ENCODE measurements around the gene TEX19. TPM values are rescaled to one million over a fixed set of nuclear protein-coding genes. Genes with fewer than 3 reads are reported as not detected.

Gene TEX19
- total and polyA plus RNA-seq, 2 of the 8 experiments (the other 6 are each of a cell fraction or from before 2014, with no cell fraction given): 0.54 to 0.80 TPM

GRCh38 chr17:82366749-82367148, 7.7 kb downstream of the TEX19 start:
- Histone ChIP-seq H3K9me3 (ENCODE audit: insufficient read depth in 2 of 2, low read depth in 1 of 2, low read length in 1 of 2) (no peaks in the 10 kb centered on the region; a peak in 1 of 4 replicates), H4K8ac (ENCODE audit: extremely low read depth, insufficient read depth, low read length) (no peak overlapping the region), H4K5ac (ENCODE audit: insufficient read length, low read depth, low read length) (no peak overlapping the region), H4K20me1 (replicated peaks in 1 of 2; ENCODE audit: control insufficient read depth in 1 of 2, insufficient read depth in 2 of 2, low read length in 2 of 2) (no peaks in the 10 kb centered on the region), H2BK120ac (replicated peaks; ENCODE audit: low read depth, low read length) (no peak overlapping the region), H3K27me3 (replicated peaks in 1 of 4; ENCODE audit: control insufficient read depth in 3 of 4, extremely low read depth in 1 of 4, insufficient read depth in 3 of 4, low read length in 3 of 4) (peaks cover 9 to 22% (median 20%) of the 10 kb centered on the region in 4 experiments), H3K23me2 (ENCODE audit: low read depth, low read length) (peaks cover 2% of the 10 kb centered on the region; the same call in 1 of the 2 replicates), H3K9ac (replicated peaks in 1 of 4; ENCODE audit: extremely low read depth in 1 of 4, low read depth in 3 of 4, low read length in 3 of 4) (no peak overlapping the region), H4K91ac (replicated peaks; ENCODE audit: insufficient read length, low read length) (no peak overlapping the region), H3K14ac (ENCODE audit: insufficient read length) (no peak overlapping the region), H3K4ac (replicated peaks; ENCODE audit: insufficient read length, low read depth, low read length) (no peak overlapping the region), H3K56ac (replicated peaks; ENCODE audit: insufficient read length, low read depth, low read length) (no peak overlapping the region), H2BK12ac (ENCODE audit: low read depth, low read length) (no peak overlapping the region), H2BK5ac (ENCODE audit: low read depth, low read length) (no peak overlapping the region), H3K18ac (ENCODE audit: extremely low read depth, low read length) (no peak overlapping the region), H3K4me1 (replicated peaks in 1 of 4; ENCODE audit: control insufficient read depth in 3 of 4, insufficient read depth in 4 of 4, low read length in 3 of 4) (peaks cover 0 to 5% (median 2%) of the 10 kb centered on the region in 4 experiments; a peak in 3 of 7 replicates), H3K79me2 (ENCODE audit: control insufficient read depth in 1 of 2, insufficient read depth in 2 of 2, low read length in 2 of 2) (no peaks in the 10 kb centered on the region), H2BK20ac (ENCODE audit: low read length) (no peak overlapping the region), H3K79me1 (ENCODE audit: low read depth, low read length) (no peaks in the 10 kb centered on the region), H3K27ac (ENCODE audit: low read depth, low read length) (no peak overlapping the region), H3K4me3 (ENCODE audit: extremely low read depth in 1 of 4, insufficient read depth in 2 of 4, low read depth in 3 of 4, low read length in 4 of 4) (no peak overlapping the region), H3K4me2 (ENCODE audit: insufficient read depth in 1 of 2, low read depth in 2 of 2, low read length in 2 of 2) (no peak overlapping the region), H2AK5ac (ENCODE audit: low read depth, low read length) (no peak overlapping the region), H2AFZ (ENCODE audit: low read length) (no peak overlapping the region), H2BK15ac (ENCODE audit: low read length) (no peak overlapping the region), H3K23ac (ENCODE audit: insufficient read length) (no peak overlapping the region), H3K36me3 (ENCODE audit: control insufficient read depth in 2 of 4, insufficient read depth in 4 of 4, low read length in 3 of 4) (no peaks in the 10 kb centered on the region)
- 95% methylated on average over 7 of the region's 7 CpGs; no CpG with 5 or more reads in 1 of the 2 experiments for WGBS, 2 experiments (ENCODE audit: extremely low coverage in 1 of 2, insufficient coverage in 1 of 2, insufficient read length in 1 of 2, insufficient replicate concordance in 2 of 2, low coverage in 1 of 2, low lambda C conversion rate in 2 of 2, missing lambda C conversion rate in 1 of 2)
- DNase-seq (ENCODE audit: low read depth in 1 of 2, low spot score in 2 of 2) (no peak), FAIRE-seq (no peak)
- ChIA-PET POLR2A (ENCODE audit: partially characterized antibody) (interaction anchor here (0.7 to 1.4 kb wide), 2 partner anchors 9 to 33 kb away, joined by 4 to 5 read pairs; no protein-coding TSS in a partner anchor), CTCF (ENCODE audit: partially characterized antibody) (interaction anchor here (0.6 to 1.3 kb wide), 6 partner anchors 12 to 882 kb away, joined by 3 to 4 read pairs (median 3); no protein-coding TSS in a partner anchor)
- TF ChIP-seq USF2 (IDR thresholded peaks at IDR 0.05; ENCODE audit: low read length) (no peak), SP4 (IDR thresholded peaks at IDR 0.05; ENCODE audit: low read length) (no peak), NANOG (IDR thresholded peaks at IDR 0.05; ENCODE audit: insufficient read depth, low read depth, low read length, poor library complexity, severe bottlenecking) (no peak), CTBP2 (IDR thresholded peaks at IDR 0.05; ENCODE audit: borderline replicate concordance, insufficient read depth, insufficient read length, low read length) (no peak), SP2 (IDR thresholded peaks at IDR 0.05; ENCODE audit: low read length) (no peak), KDM5A (IDR thresholded peaks at IDR 0.05; ENCODE audit: low read length) (no peak), TCF12 (IDR thresholded peaks at IDR 0.05; ENCODE audit: low read depth, low read length) (no peak), HDAC2 (IDR thresholded peaks at IDR 0.05; ENCODE audit: borderline replicate concordance in 1 of 2, low read depth in 2 of 2, low read length in 2 of 2) (no peak)
